Measurements from ENCODE around the gene RBM3. TPM values are rescaled to one million over a fixed set of nuclear protein-coding genes. Genes with fewer than 3 reads are reported as not detected.

Gene RBM3
- total RNA-seq, 1 donor from 2014 or later = 130 TPM

DNA sequence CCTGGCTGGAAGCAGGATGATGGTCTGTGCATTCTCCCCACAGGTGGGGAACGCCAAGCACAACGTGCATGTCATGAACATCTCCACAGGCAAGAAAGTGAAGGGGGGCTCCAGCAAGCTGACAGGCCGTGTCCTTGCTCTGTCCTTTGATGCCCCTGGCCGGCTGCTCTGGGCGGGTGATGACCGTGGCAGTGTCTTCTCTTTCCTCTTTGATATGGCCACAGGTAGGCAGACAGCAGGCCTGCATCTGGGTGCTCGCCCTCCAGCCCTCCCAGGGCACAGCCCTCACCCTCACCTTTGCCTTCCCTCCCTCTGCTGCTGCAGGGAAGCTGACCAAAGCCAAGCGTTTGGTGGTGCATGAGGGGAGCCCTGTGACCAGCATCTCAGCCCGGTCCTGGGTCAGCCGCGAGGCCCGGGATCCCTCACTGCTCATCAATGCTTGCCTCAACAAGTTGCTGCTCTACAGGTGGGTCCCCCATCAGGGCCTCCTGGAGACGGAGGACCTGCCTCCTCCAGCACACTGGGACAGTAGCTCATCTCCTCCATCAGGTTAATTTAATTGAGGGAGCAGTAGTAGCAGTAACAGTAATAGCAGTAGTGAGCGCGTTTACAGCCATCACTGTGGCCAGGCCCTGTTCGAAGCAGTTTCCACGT lies 27.6 kb downstream of the RBM3 start:
- Histone ChIP-seq H4K20me1 (ENCODE audit: low read depth) (no peaks in the 10 kb centered on the region), H3K27ac (no peak overlapping the region), H3K27me3 (no peaks in the 10 kb centered on the region), H3K4me2 (no peak overlapping the region), H3F3A (ENCODE audit: low read depth) (no peaks in the 10 kb centered on the region), H2AFZ (replicated peaks) (no peak overlapping the region), H3K9ac (no peak overlapping the region), H3K36me3 (no peaks in the 10 kb centered on the region), H3K79me2 (ENCODE audit: low read depth) (no peaks in the 10 kb centered on the region), H3K4me3 (no peak overlapping the region), H3K9me3 (ENCODE audit: low read depth) (no peaks in the 10 kb centered on the region), H3K4me1 (no peaks in the 10 kb centered on the region)
- Mint-ChIP-seq H3K36me3 (peaks cover 14% of the 10 kb centered on the region), H3K4me1 (peaks cover 4% of the 10 kb centered on the region), H3K27me3 (ENCODE audit: insufficient read depth, low read depth) (peaks cover 9% of the 10 kb centered on the region), H3K4me3 (no peak overlapping the region), H3K9me3 (peaks cover 20% of the 10 kb centered on the region), H3K27ac (no peak overlapping the region)
- DNase-seq (ENCODE audit: low spot score) = no peak
- TF ChIP-seq EZH2phosphoT487 (IDR thresholded peaks at IDR 0.05) (no peak), EZH2 (IDR thresholded peaks at IDR 0.05) (no peak)
- TF ChIP-seq, protein P1, sequence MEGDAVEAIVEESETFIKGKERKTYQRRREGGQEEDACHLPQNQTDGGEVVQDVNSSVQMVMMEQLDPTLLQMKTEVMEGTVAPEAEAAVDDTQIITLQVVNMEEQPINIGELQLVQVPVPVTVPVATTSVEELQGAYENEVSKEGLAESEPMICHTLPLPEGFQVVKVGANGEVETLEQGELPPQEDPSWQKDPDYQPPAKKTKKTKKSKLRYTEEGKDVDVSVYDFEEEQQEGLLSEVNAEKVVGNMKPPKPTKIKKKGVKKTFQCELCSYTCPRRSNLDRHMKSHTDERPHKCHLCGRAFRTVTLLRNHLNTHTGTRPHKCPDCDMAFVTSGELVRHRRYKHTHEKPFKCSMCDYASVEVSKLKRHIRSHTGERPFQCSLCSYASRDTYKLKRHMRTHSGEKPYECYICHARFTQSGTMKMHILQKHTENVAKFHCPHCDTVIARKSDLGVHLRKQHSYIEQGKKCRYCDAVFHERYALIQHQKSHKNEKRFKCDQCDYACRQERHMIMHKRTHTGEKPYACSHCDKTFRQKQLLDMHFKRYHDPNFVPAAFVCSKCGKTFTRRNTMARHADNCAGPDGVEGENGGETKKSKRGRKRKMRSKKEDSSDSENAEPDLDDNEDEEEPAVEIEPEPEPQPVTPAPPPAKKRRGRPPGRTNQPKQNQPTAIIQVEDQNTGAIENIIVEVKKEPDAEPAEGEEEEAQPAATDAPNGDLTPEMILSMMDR (IDR thresholded peaks at IDR 0.05) = no peak

DNA sequence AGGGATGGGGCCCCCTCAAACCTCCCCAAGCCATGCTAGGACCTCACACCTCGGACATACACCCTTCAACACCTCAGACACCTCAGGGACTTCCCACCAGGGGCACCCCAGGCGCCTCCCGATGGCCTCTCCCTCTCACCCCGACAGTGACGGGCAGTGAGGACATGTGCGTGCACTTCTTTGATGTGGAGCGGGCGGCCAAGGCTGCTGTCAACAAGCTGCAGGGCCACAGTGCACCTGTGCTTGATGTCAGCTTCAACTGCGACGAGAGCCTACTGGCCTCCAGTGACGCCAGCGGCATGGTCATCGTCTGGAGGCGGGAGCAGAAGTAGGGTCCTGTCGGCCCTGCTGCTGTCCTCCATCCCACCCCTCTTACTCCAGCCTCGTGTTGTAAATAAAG lies 30.4 kb downstream of the RBM3 start:
- Histone ChIP-seq H3K27ac (no peak overlapping the region), H3K4me1 (no peaks in the 10 kb centered on the region), H3K27me3 (no peaks in the 10 kb centered on the region), H3K4me3 (no peak overlapping the region), H3K36me3 (no peaks in the 10 kb centered on the region), H3K9me3 (ENCODE audit: low read depth) (no peaks in the 10 kb centered on the region), H3F3A (ENCODE audit: low read depth) (no peaks in the 10 kb centered on the region), H3K9ac (no peak overlapping the region), H4K20me1 (ENCODE audit: low read depth) (no peaks in the 10 kb centered on the region), H3K4me2 (no peak overlapping the region), H2AFZ (replicated peaks) (no peak overlapping the region), H3K79me2 (ENCODE audit: low read depth) (no peaks in the 10 kb centered on the region)
- H3K4me3 Mint-ChIP-seq = no peak overlapping the region
- peaks cover 10% of the 10 kb centered on the region for H3K36me3 Mint-ChIP-seq
- H3K27me3 Mint-ChIP-seq (ENCODE audit: insufficient read depth, low read depth) = peaks cover 8% of the 10 kb centered on the region
- H3K9me3 Mint-ChIP-seq = peaks cover 18% of the 10 kb centered on the region
- no peak for DNase-seq (ENCODE audit: low spot score)
- H3K4me1 Mint-ChIP-seq = no peaks in the 10 kb centered on the region
- TF ChIP-seq EZH2 (IDR thresholded peaks at IDR 0.05) (no peak), EZH2phosphoT487 (IDR thresholded peaks at IDR 0.05) (no peak)
- TF ChIP-seq, protein P1 (IDR thresholded peaks at IDR 0.05) = no peak
- no peak overlapping the region for H3K27ac Mint-ChIP-seq

GRCh38 chrX:48606091-48606490 lies 31.8 kb downstream of the RBM3 start:
- H3F3A ChIP-seq (ENCODE audit: low read depth) = no peaks in the 10 kb centered on the region
- peaks cover 10% of the 10 kb centered on the region for H3K36me3 Mint-ChIP-seq
- no peak overlapping the region for H2AFZ ChIP-seq (replicated peaks)
- DNase-seq (ENCODE audit: low spot score) = no peak
- TF ChIP-seq, protein P1 (IDR thresholded peaks at IDR 0.05) = peak; percentile 22
- TF ChIP-seq EZH2phosphoT487 (IDR thresholded peaks at IDR 0.05) = no peak
- no peak for TF ChIP-seq EZH2 (IDR thresholded peaks at IDR 0.05)
- no peak overlapping the region for H3K4me3 Mint-ChIP-seq
- H3K4me2 ChIP-seq = no peak overlapping the region
- H3K4me1 Mint-ChIP-seq = no peaks in the 10 kb centered on the region
- H3K9me3 Mint-ChIP-seq = peaks cover 18% of the 10 kb centered on the region
- H3K9me3 ChIP-seq (ENCODE audit: low read depth) = no peaks in the 10 kb centered on the region
- no peak overlapping the region for H3K27ac Mint-ChIP-seq
- no peak overlapping the region for H3K27ac ChIP-seq
- H3K36me3 ChIP-seq = no peaks in the 10 kb centered on the region
- H3K79me2 ChIP-seq (ENCODE audit: low read depth) = no peaks in the 10 kb centered on the region
- no peaks in the 10 kb centered on the region for H3K4me1 ChIP-seq
- no peaks in the 10 kb centered on the region for H3K27me3 ChIP-seq
- H3K27me3 Mint-ChIP-seq (ENCODE audit: insufficient read depth, low read depth) = peaks cover 8% of the 10 kb centered on the region
- no peak overlapping the region for H3K4me3 ChIP-seq
- no peaks in the 10 kb centered on the region for H4K20me1 ChIP-seq (ENCODE audit: low read depth)
- no peak overlapping the region for H3K9ac ChIP-seq

Data from neural progenitor cell (in vitro differentiated cells).